T-helper 2 cell treated with Interferon-gamma antibody and Interleukin-4, amounts not matched to agents 100 ng/mL and 5 ng/mL, for 36 hours (primary cell): ENCODE results near the gene TRIM37. TPM values are rescaled to one million over a fixed set of nuclear protein-coding genes. Genes with fewer than 3 reads are reported as not detected.
"Not testable (repeated sequence)": the region's sequence is repeated elsewhere in the genome, so short reads cannot be mapped to it uniquely, and the experiment has no call there.

Source experiments
- intact Hi-C: fragments of 100-400 bp; cut with micrococcal nuclease; formaldehyde crosslinking; loops from one replicate; pipeline ENCODE4 v1.15.1; 2023
- total RNA-seq: library from RNA; stranded (reverse); gene quantifications from 2 replicates; pipeline ENCODE4 v1.2.3, GENCODE V29; 2022

Gene TRIM37, protein sequence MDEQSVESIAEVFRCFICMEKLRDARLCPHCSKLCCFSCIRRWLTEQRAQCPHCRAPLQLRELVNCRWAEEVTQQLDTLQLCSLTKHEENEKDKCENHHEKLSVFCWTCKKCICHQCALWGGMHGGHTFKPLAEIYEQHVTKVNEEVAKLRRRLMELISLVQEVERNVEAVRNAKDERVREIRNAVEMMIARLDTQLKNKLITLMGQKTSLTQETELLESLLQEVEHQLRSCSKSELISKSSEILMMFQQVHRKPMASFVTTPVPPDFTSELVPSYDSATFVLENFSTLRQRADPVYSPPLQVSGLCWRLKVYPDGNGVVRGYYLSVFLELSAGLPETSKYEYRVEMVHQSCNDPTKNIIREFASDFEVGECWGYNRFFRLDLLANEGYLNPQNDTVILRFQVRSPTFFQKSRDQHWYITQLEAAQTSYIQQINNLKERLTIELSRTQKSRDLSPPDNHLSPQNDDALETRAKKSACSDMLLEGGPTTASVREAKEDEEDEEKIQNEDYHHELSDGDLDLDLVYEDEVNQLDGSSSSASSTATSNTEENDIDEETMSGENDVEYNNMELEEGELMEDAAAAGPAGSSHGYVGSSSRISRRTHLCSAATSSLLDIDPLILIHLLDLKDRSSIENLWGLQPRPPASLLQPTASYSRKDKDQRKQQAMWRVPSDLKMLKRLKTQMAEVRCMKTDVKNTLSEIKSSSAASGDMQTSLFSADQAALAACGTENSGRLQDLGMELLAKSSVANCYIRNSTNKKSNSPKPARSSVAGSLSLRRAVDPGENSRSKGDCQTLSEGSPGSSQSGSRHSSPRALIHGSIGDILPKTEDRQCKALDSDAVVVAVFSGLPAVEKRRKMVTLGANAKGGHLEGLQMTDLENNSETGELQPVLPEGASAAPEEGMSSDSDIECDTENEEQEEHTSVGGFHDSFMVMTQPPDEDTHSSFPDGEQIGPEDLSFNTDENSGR
- total RNA-seq, result 22.0 and 24.6 TPM in 2 replicates

DNA sequence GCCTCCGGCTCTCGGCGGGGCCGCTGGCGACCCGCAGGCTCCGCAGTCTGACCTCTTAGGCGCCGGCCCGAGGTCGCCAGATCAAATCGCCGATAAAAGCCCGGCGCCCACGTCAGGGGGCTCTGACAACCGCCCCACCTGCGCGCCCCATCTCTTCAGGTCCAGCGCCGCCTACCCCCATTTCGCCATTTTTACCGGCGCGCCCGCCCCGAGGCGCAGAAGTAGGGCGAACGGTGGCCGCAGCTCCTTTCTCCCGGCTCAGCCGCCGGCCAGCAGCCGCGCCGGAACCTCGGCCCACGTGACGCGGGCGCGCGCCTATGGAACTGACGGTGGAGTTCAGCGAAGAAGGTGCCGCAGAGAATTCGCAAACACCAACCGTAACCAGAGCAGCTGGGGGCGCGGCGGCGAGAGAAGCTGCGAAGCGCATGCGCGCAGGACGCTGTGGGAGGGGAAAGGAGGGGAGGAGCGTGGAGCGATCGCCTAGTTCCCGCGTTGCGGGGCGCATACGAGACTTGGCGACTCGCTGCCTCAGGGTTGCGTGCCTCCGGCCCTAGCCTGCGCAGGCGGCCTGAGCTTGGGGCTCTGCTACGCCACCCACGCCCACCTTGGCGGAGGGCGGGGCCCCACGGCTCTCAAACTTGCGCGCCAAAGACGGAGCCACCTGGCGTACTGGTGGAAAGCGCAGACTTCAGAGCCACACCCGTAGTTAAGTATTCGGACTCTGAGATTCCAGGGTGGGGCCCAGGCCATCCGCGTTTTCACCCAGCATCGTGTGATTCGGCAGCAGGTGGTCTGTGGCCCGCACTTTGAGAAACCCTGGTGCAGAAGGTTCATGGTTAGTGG, at the start of gene TRIM37:
Gene TRIM37 (minus strand): TSS at position 418 of the 843 bp plus-strand sequence. CDS start 419 bp downstream, outside the sequence.
- intact Hi-C loops, result loop anchor here (1.0 to 5.0 kb wide), 6 partner anchors 49 to 768 kb away; partner anchors contain the start of genes CLTC, GDPD1, PRR11 and SKA2

DNA sequence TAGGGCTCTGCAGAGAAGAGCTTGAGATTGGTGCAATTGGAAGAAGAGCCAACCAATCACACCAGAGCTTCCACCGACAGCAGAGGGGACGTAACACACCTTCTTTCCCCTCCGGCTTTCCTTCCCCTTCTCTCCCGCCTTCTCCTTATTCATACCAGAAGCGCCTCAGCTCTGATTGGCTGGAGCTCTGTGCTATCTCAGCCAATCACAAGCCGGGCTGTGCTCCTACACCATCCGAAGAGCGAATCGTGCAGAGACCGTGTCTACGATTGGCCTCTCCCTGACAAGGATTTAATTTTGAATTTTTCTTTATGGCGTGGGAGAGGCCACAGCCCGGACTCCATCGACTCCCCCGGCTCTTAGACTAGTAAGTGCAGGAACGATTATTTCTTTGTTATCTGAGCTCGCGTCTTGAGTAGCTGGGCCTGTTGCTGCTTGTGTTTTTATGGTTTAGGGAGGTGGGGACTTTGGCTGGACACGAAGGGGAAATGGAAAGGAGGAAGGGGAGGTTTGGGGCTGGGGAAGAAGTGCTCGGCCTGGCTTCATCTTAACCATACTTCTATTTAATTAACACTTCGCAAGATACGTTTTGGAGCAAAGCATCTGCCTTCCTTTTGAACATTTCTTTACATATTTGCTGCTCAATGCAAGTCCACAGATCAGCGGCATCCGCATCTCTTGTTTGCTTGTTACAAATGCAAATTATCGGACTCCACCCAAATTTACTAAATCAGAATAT, 48.9 kb upstream of the TRIM37 start, which contains the start of gene PRR11:
Gene PRR11 (plus strand): TSS at position 308 of the 739 bp plus-strand sequence. CDS start 14,007 bp downstream, outside the sequence.
- intact Hi-C loops, result loop anchor here (1.0 to 10.0 kb wide), 8 partner anchors 49 to 813 kb away; partner anchors contain the start of genes CLTC, DHX40, GDPD1 and SMG8

DNA sequence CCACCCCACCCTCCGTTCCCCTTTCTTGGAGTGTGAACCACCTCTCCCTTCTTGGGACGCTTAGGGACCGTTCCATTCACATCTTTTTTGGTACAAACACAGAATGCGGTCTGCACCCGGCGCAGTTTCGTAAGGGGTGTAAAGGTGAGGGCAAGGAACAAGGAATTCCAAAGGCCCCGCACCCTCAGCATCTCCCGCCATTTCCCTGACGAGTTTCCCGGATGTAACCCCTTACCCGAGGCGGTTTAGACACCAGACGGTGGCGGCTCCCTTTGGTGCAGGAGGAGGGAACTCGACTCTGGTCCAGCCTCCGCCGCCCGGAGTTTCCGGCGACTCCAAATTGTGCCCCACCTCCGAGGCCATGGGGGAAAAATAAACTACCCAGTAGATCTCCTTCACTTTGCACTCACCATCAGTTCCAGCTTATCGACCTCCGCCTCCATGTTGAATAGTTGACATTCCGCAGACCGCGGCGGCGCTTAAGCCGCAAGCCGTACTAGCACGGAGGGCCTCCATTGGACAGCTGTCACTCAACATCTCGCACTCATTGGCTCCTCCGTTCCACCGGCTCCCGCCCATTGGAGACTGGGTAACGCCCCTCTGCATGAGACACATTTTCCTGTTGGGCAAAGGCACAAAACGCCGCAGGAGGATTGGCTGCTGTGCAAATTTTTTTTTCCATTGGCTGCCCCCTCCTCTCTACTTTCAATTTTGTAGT, 48.2 kb upstream of the TRIM37 start, which contains the start of gene SKA2:
Gene SKA2 (minus strand): TSS at position 466 of the 718 bp plus-strand sequence. CDS start 23 bp downstream, at position 443.
- intact Hi-C loops, result loop anchor here (1.0 to 10.0 kb wide), 8 partner anchors 49 to 813 kb away; partner anchors contain the start of genes CLTC, DHX40, GDPD1 and SMG8

DNA sequence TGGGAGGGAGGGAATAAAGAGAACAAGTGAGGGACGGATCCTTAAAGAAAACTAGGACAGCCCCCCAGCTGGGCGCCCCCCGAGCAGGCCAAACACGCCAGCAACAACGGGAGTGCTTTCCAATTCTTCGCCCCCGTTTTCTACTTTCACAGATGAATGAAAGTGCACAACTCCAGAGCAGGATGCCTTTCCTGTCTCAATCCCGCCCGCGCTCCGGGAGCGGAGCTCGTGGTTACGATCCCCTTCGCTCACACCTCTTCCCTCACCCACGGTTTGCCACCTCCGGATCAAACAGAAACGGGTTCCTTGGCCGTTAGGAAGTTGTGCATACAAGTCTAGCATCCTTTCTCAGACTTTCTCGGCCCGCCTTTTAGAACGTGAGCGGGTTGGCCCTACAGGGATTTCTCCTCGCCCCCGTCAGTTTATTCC, 47.6 kb upstream of the TRIM37 start:
- intact Hi-C loops, result loop anchor here (2.0 to 10.0 kb wide), 3 partner anchors 56 to 410 kb away; partner anchors contain the start of genes DHX40, GDPD1 and SMG8

DNA sequence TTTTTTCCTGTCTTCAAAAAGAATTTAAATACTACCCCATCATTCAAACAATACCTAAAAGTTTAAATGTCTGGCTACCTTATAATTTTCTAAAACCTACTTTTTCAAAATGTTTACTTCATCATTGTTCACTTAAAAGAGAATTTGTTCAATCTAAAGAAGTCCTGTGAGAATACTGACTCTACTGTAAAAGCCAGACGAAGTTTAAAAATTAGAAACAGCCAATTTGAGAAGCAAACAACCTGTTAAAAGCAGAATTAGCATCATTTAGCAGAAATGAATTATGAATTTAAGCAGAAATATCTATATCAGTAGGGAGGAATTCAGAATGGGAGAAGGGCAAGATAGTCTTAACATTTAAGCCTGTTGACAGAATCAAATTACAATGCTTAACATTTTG, 46.2 kb upstream of the TRIM37 start:
- intact Hi-C loops, result loop anchor here (10.0 kb wide), 1 partner anchor 412 kb away; the partner anchor contains the start of gene DHX40

DNA sequence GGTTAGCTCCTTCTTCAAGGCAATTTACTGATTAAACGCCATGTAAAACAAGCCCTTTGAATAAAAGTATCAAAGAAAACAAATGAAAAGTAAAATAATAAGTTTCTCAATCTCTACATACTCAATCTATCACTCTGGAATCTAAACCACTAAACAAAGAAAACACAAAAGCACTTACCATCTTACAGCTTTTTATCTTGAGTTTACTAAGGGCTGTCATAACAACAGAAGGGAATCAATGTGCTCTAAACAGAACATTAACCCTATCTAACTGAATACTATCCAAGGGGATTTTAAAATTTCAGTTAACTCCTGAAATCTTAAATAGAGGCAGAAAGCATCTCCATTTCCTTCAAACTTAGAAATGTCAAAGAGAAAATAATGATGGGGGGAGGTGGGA, 44.9 kb upstream of the TRIM37 start:
- intact Hi-C loops, result loop anchor here (10.0 kb wide), 1 partner anchor 413 kb away; the partner anchor contains the start of gene DHX40

DNA sequence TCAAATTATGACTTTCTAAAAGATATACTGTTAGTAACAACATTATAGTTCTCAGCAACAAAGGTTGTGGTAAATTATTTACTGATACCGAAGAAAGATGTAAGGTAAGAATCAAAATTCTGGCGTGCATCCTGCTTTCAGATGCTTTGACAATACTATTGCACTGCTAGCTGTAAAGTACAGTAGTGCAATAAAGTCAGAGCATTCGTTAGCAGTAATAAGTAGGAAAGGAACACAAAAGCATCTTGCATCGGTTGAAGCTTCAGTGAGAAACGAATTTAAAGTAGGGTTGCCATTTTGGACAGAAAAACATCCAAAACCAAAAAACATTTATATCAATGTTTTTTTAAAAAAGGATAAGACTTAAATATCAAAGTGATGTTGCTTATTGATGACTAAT, 44.3 kb upstream of the TRIM37 start:
- intact Hi-C loops, result loop anchor here (10.0 kb wide), 1 partner anchor 414 kb away; the partner anchor contains the start of gene DHX40

DNA sequence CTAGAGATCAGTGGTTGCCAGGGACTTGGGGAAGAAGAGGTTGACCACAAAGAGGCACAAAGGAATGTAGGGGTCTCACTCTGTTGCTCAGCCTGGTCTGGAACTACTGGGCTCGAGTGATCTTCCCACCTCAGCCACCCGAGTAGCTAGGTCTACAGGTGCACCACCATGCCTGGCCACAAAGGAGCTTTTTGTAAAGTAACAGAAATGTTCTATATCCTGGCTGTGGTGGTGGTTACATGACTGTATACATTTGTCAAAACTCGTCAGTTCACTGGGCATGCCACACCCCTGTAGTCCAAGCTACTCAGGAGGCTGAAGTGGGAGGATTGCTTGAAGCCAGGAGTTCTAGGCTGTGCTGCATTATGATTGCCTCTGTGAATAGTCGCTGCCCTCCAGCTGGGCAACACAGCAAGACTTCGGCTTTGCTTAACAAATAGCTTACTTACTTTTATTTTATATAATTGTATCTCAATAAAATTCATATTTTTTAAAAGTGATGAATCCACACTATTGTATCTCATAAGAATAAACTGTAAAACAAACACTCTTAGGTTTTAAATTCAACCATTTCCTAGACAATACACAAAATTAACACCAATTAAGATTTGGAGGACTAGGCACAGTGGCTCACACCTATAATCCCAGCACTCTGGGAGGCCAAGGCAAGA, 43.3 kb upstream of the TRIM37 start:
- intact Hi-C loops, result loop anchor here (10.0 kb wide), 1 partner anchor 415 kb away; the partner anchor contains the start of gene DHX40

DNA sequence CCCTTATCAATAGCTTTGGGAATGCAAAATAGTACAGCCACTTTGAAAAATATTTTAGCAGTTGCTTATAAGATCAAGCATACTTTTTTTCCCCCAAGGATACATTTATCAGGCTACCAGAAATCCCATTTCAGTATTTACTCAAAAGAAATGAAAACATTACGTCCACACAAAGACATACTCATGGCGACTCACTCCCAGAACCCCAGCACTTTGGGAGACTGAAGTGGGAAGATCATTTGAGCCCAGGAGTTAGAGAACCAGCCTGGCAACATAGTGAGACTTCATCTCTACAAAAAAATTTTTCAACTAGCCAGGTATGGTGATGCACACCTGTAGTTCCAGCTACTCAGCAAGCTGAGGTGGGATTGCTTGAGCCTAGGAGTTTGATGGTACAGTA, 42.4 kb upstream of the TRIM37 start:
- intact Hi-C loops, result no loop called here

DNA sequence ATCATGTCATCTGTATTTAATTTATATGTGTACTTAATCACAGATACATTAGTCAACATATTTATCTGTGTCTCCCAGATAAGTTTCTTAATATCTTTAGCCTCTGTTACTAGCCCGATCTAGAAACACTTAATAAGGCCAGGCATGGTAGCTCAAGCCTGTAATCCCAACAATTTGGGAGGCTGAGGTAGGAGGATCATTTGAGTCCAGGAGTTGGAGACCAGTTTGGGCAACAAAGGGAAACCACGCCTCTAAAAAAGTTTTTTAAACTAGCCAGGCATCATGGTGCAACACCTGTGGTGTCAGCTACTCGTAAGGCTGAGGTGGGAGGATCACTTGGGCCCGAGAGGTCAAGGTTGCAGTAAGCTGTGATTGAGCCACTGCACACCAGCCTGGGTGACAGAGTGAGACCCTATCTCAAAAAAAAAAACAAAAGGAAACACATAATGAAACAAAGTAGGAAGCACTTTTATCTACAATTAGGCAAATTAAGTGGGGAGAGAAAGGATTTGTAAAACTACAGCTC, 39.0 kb upstream of the TRIM37 start:
- intact Hi-C loops, result no loop called here

DNA sequence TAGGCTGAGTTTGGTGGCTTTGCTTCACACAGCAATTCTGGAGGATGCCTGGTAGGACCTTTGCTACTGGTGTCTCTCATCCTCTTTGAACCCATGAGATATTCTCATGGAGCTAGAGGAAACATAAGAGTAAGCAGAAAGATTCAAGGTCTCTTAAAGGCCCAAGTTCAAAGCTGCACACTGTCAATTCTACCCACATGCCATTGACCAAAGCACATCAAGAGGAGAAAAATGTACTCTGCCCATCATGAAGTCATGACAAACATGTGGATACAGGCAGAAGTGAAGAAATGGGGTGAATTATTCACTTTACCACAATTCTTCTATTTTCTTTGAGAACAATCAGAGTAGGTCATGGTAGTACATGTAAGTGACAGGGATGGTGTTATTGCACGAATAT, 35.2 kb upstream of the TRIM37 start:
- intact Hi-C loops, result no loop called here

DNA sequence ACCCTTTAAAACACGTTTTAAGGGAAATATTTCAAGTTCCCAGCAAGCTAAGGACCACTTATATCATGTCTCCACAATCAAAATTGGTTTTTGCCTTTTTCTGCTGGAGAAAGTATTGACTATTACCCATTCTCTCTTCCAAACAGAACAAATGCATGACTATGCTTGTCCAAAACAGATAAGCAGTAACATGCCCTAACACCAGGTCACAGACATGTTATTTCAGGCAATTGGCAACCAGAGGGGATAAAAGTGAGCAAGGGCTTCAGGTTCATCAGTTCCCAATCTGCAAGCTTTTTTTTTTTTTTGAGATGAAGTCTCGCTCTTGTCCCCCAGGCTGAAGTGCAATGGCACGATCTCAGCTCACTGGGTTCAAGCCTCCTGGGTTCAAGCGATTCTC, 33.3 kb upstream of the TRIM37 start:
- intact Hi-C loops, result no loop called here

DNA sequence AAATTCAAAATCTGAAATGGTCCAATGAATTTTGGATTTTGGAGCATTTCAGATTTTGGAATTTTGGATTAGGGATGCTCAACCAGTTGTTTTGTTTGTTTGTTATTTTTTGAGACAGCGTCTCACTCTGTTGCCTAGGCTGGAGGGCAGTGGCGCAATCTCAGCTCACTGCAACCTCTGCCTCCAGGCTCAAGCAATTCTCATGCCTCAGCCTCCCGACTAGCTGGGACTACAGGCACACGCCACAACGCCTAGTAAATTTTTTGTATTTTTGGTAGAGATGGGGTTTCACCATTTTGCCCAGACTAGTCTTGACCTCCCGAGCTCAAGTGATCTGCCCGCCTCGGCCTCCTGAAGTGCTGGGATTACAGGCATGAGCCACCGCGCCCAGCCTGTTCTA, 31.7 kb upstream of the TRIM37 start:
- intact Hi-C loops, result not testable (repeated sequence)

DNA sequence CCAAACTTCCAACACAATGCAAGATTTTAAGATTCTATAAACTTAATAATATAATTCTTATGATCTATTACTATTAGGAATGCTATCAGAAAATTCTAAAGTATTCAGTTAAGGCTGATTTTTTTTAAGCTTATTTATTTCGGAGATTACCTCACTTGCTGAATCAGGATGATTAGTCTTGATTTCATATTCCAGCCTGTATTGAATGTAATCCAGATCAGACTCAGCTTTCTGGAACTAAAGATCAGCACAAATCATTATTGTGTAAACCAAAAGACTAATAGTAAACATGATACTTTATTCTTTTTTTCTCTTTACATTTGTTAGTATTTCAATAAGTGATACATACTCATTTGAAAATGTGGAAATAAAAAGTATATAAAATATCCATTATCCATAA, 24.5 kb upstream of the TRIM37 start:
- intact Hi-C loops, result no loop called here

DNA sequence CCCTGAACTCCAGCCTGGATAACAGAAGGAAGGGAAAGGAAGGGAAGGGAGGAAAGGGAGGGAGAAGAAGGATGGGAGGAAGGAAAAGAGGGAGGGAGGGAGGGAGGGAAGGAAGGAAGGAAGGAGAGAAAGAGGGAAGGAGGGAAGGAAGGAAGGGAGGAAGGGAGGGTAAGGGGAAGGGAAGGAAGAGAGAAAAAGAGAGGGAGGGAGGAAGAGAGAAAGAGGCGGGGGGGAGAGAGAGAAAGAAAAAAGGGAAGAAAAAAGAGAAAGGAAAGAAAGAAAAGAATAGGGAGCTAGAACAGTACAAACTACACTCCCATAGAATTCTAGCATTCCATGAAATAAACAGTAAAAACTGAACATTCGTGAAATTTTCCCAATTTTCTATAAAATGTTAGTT, 23.1 kb upstream of the TRIM37 start:
- intact Hi-C loops, result no loop called here

DNA sequence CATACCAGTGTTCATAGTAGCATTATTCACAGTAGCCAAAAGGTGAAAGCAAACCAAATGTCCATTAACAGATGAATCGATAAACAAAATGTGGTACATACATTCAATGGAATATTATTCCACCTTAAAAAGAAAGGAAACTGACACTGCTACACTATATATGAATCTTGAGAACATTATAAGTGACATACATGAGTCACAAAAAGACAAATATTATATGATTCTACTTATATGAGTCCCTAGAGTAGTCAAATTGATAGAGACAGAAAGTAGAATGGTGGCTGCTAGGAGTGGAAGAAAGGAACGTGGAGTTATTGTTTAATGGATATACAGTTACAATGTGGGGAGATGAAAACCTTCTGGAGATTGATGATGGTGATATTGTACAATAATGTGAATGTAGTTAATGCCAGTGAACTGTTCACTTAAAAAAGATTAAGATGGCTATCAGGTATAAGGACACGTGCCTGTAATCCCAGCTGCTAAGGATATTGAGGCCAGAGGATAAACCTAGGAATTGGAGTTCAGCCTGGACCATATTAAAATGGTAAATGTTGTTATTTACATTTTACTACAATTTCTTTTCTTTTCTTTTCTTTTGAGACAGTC, 20.2 kb upstream of the TRIM37 start:
- intact Hi-C loops, result no loop called here

DNA sequence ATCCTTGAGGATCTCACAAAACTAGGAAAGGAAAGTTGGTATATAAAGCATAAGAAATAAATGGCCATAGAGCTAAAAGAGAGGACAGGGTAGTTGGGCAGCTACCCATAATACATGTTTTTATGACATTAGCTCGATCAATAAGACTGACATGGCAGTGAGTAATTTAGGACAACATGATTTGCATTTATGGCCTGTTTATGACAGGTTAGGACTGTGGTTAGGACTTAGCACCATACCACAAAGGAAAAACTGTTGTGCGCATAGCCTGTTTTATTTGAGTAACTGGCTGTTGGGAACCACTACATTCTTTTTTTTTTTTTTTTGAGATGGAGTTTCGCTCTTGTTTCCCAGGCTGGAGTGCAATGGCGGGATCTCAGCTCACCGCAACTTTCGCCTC, 18.0 kb upstream of the TRIM37 start:
- intact Hi-C loops, result no loop called here
